H9 (cell line): Measurements from ENCODE around the gene POLN. TPM values are rescaled to one million over a fixed set of nuclear protein-coding genes. Genes with fewer than 3 reads are reported as not detected.
A peak's percentile ranks its signal among the peaks of the same experiment; 100 is the strongest.

Experiments
- DNase-seq: peaks from one replicate; pipeline ENCODE4 v3.0.0-alpha.2; 2017
- H2AFZ ChIP-seq: one replicate; pipeline ENCODE4 v1.6.1; 2013; ENCODE audit warnings: mild to moderate bottlenecking, low read length, control low read depth, moderate library complexity
- H2AK5ac ChIP-seq: 2 replicates; pipeline ENCODE4 v1.6.1; 2013; ENCODE audit warnings: low read length, control low read depth, mixed read lengths; ENCODE audit not compliant: insufficient read length
- H2BK120ac ChIP-seq: one replicate; pipeline ENCODE4 v1.6.1; 2013; ENCODE audit warnings: low read depth, mild to moderate bottlenecking, low read length, control low read depth, inconsistent platforms; ENCODE audit not compliant: poor library complexity, severe bottlenecking
- H2BK12ac ChIP-seq: 2 replicates; pipeline ENCODE4 v1.6.1; 2013; ENCODE audit warnings: low read length, control low read depth, mixed read lengths, low read depth; ENCODE audit not compliant: insufficient read length
- H2BK15ac ChIP-seq: 2 replicates; pipeline ENCODE4 v1.6.1; 2013; ENCODE audit warnings: low read depth, low read length, control low read depth
- H2BK20ac ChIP-seq: one replicate; pipeline ENCODE4 v1.6.1; 2013; ENCODE audit warnings: low read depth, mild to moderate bottlenecking, low read length, control low read depth, inconsistent platforms; ENCODE audit not compliant: poor library complexity, severe bottlenecking
- H2BK5ac ChIP-seq: 2 replicates; pipeline ENCODE4 v1.6.1; 2013; ENCODE audit warnings: low read length, control low read depth, mixed read lengths; ENCODE audit not compliant: insufficient read length
- H3K14ac ChIP-seq: 2 replicates; pipeline ENCODE4 v1.6.1; 2013; ENCODE audit warnings: low read length, control low read depth; ENCODE audit not compliant: insufficient read depth
- H3K18ac ChIP-seq: 2 replicates; pipeline ENCODE4 v1.6.1; 2013; ENCODE audit warnings: low read depth, mild to moderate bottlenecking, mixed read lengths, low read length, control low read depth; ENCODE audit not compliant: insufficient read length
- H3K23ac ChIP-seq: 2 replicates; pipeline ENCODE4 v1.6.1; 2013; ENCODE audit warnings: low read length, control low read depth, mixed read lengths, low read depth; ENCODE audit not compliant: insufficient read length
- H3K23me2 ChIP-seq: 2 replicates; pipeline ENCODE4 v1.6.1; 2013; ENCODE audit warnings: low read depth, mild to moderate bottlenecking, mixed read lengths, low read length, control low read depth; ENCODE audit not compliant: insufficient read length, poor library complexity, severe bottlenecking
- H3K27ac ChIP-seq: 2 replicates; pipeline ENCODE4 v1.5.1; 2013; ENCODE audit warnings: low read length, control low read depth, mixed read lengths, low read depth; ENCODE audit not compliant: insufficient read length
- H3K27me3 ChIP-seq: 2 replicates; pipeline ENCODE4 v1.6.1; 2013; ENCODE audit warnings: low read length, control low read depth, inconsistent platforms; ENCODE audit not compliant: insufficient read depth
- H3K4ac ChIP-seq: 2 replicates; pipeline ENCODE4 v1.6.1; 2013; ENCODE audit warnings: low read depth, mild to moderate bottlenecking, control low read depth, inconsistent platforms, low read length, moderate library complexity
- H3K4me1 ChIP-seq: 2 replicates; pipeline ENCODE4 v1.6.1; 2013; ENCODE audit warnings: low read length, control low read depth, inconsistent platforms; ENCODE audit not compliant: insufficient read depth
- H3K4me2 ChIP-seq: 2 replicates; pipeline ENCODE4 v1.6.1; 2013; ENCODE audit warnings: low read length, control low read depth, mixed read lengths; ENCODE audit not compliant: insufficient read length, insufficient read depth
- H3K56ac ChIP-seq: 2 replicates; pipeline ENCODE4 v1.6.1; 2013; ENCODE audit warnings: low read depth, mild to moderate bottlenecking, mixed read lengths, low read length, control low read depth; ENCODE audit not compliant: insufficient read length
- H3K79me1 ChIP-seq: 2 replicates; pipeline ENCODE4 v1.6.1; 2013; ENCODE audit warnings: low read depth, mild to moderate bottlenecking, moderate library complexity, low read length, control low read depth, inconsistent platforms; ENCODE audit not compliant: insufficient read depth, poor library complexity, severe bottlenecking
- H3K79me2 ChIP-seq: 2 replicates; pipeline ENCODE4 v1.6.1; 2013; ENCODE audit warnings: low read length, control low read depth, inconsistent platforms; ENCODE audit not compliant: insufficient read depth
- H3K9ac ChIP-seq: 2 replicates; pipeline ENCODE4 v1.6.1; 2013; ENCODE audit warnings: low read length, control low read depth, mixed read lengths; ENCODE audit not compliant: insufficient read length; ENCODE audit errors: extremely low read depth
- H3K9me3 ChIP-seq: one replicate; pipeline ENCODE4 v1.6.1; 2013; ENCODE audit warnings: low read depth, low read length, inconsistent platforms; ENCODE audit not compliant: control insufficient read depth
- H3T11ph ChIP-seq: one replicate; pipeline ENCODE4 v1.6.1; 2013; ENCODE audit warnings: mild to moderate bottlenecking, low read length, control low read depth, inconsistent platforms
- H4K20me1 ChIP-seq: one replicate; pipeline ENCODE4 v1.6.1; 2013; ENCODE audit not compliant: control insufficient read depth, insufficient read length, insufficient read depth
- H4K5ac ChIP-seq: 2 replicates; pipeline ENCODE4 v1.6.1; 2013; ENCODE audit warnings: low read depth, mild to moderate bottlenecking, mixed read lengths, low read length, control low read depth; ENCODE audit not compliant: insufficient read length
- H4K8ac ChIP-seq: replicated peaks from 2 replicates; pipeline ENCODE4 v1.6.1; 2013; ENCODE audit warnings: low read length, control low read depth, mixed read lengths, low read depth; ENCODE audit not compliant: insufficient read length
- H4K91ac ChIP-seq: 2 replicates; pipeline ENCODE4 v1.6.1; 2013; ENCODE audit warnings: low read depth, mild to moderate bottlenecking, moderate library complexity, mixed read lengths, low read length, control low read depth; ENCODE audit not compliant: insufficient read length
- H3K27ac Mint-ChIP-seq, 3 experiments: 2 replicates in 2 of 3; 3 replicates in 1 of 3; pipeline ENCODE4 v1.8.0; 2020 to 2021; ENCODE audit warnings: mixed read lengths in 3 of 3, mild to moderate bottlenecking in 1 of 3, moderate library complexity in 1 of 3
- H3K27me3 Mint-ChIP-seq: 2 replicates; pipeline ENCODE4 v1.8.0; 2021; ENCODE audit warnings: low read depth, mild to moderate bottlenecking, moderate library complexity, mixed read lengths
- H3K36me3 Mint-ChIP-seq, 3 experiments: 2 replicates in 2 of 3; 3 replicates in 1 of 3; pipeline ENCODE4 v1.8.0; 2020 to 2021; ENCODE audit warnings: low read depth in 3 of 3, mixed read lengths in 3 of 3; ENCODE audit not compliant: insufficient read depth in 1 of 3
- H3K4me1 Mint-ChIP-seq, 2 experiments: 2 replicates each; pipeline ENCODE4 v1.8.0; 2020; ENCODE audit warnings: mixed read lengths in 2 of 2
- H3K4me3 Mint-ChIP-seq, 2 experiments: 2 replicates in 1 of 2; 3 replicates in 1 of 2; pipeline ENCODE4 v1.8.0; 2020 to 2021; ENCODE audit warnings: mild to moderate bottlenecking in 2 of 2, mixed read lengths in 2 of 2, moderate library complexity in 1 of 2
- H3K9me3 Mint-ChIP-seq, 2 experiments: 2 replicates in 1 of 2; 3 replicates in 1 of 2; pipeline ENCODE4 v1.8.0; 2020; ENCODE audit warnings: mild to moderate bottlenecking in 2 of 2, mixed read lengths in 2 of 2, moderate library complexity in 1 of 2
- WGBS: extraction: QIAGEN DNeasy Blood & Tissue Kit; methylation state at CpG from one replicate; pipeline ENCODE4 v1.1.7; 2013; ENCODE audit warnings: missing lambda C conversion rate, low lambda C conversion rate, mixed read lengths; ENCODE audit not compliant: insufficient read length; ENCODE audit errors: extremely low coverage; 5-methylcytosine and 5-hydroxymethylcytosine counted together
- total RNA-seq: library from RNA; stranded (reverse); gene quantifications from 2 replicates; pipeline ENCODE4 v1.2.1, GENCODE V29; 2021
- TF ChIP-seq, protein P1 (sequence below): fragments of 200-600 bp; sonication (generic); conservative IDR thresholded peaks from 3 replicates; pipeline ENCODE4 v1.8.0; 2021; ENCODE audit warnings: antibody characterized with exemption, mild to moderate bottlenecking

The POLN gene
- total RNA-seq, 1 experiment from 2014 or later = 0.74 TPM

DNA sequence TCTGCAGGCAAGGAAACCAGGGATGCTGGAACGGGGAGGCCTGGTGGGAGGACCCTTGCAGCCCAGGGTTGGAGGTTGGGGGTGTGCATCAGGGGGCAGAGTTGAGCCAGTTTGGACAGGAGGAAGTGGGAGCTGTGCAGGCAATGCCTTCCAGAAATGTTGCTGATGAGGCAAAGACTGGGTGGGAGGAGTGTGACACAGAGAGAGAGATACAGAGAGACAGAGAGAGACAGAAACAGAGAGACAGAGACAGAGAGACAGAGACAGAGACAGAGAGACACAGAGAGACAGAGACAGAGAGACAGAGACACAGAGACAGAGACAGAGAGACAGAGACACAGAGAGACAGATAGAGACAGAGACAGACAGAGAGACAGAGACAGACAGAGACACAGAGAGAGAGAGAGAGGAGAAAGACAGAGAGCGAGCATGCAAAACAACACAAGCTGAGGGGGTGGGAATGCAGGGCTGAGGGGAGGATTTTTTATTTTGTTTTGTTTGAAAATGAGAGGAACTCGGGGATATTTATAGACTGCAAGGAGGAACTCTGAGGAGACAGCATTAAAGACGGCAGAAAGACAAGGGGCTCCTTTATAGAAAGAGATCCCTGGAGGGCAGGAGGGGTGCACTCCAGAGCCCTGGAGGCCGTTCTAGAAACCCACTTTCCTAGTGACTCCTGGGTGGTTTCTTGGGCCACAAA is 1.9 kb upstream of the POLN start:
- Histone ChIP-seq H3T11ph (no peak overlapping the region), H2AFZ (no peak overlapping the region), H3K27me3 (no peaks in the 10 kb centered on the region), H3K4me1 (no peaks in the 10 kb centered on the region), H3K79me1 (no peaks in the 10 kb centered on the region), H2BK5ac (no peak overlapping the region), H2BK15ac (no peak overlapping the region), H2BK120ac (no peak overlapping the region), H3K9me3 (no peaks in the 10 kb centered on the region), H2BK12ac (no peak overlapping the region), H3K4ac (no peak overlapping the region), H4K5ac (no peak overlapping the region), H3K56ac (no peak overlapping the region), H4K8ac (no peak overlapping the region), H3K18ac (no peak overlapping the region), H3K23me2 (peaks cover 3% of the 10 kb centered on the region), H4K91ac (no peak overlapping the region), H3K23ac (no peak overlapping the region), H3K79me2 (peaks cover 6% of the 10 kb centered on the region; the same call in 1 of the 2 replicates), H4K20me1 (no peaks in the 10 kb centered on the region), H3K27ac (no peak overlapping the region), H3K14ac (no peak overlapping the region), H3K9ac (no peak overlapping the region), H2BK20ac (no peak overlapping the region), H3K4me2 (no peak overlapping the region), H2AK5ac (no peak overlapping the region)
- Mint-ChIP-seq H3K27ac (no peak overlapping the region), H3K9me3 (peaks cover 13 to 17% of the 10 kb centered on the region in 2 experiments), H3K4me3 (no peak overlapping the region; a peak in 1 of 5 replicates), H3K36me3 (peaks cover 9 to 16% (median 12%) of the 10 kb centered on the region in 3 experiments; a peak in 6 of 7 replicates), H3K4me1 (peaks cover 19 to 29% of the 10 kb centered on the region in 2 experiments), H3K27me3 (peaks cover 5% of the 10 kb centered on the region)
- WGBS = no CpG with 5 or more reads among the region's 5 CpGs
- peak; percentile 31 for DNase-seq
- TF ChIP-seq, protein P1, sequence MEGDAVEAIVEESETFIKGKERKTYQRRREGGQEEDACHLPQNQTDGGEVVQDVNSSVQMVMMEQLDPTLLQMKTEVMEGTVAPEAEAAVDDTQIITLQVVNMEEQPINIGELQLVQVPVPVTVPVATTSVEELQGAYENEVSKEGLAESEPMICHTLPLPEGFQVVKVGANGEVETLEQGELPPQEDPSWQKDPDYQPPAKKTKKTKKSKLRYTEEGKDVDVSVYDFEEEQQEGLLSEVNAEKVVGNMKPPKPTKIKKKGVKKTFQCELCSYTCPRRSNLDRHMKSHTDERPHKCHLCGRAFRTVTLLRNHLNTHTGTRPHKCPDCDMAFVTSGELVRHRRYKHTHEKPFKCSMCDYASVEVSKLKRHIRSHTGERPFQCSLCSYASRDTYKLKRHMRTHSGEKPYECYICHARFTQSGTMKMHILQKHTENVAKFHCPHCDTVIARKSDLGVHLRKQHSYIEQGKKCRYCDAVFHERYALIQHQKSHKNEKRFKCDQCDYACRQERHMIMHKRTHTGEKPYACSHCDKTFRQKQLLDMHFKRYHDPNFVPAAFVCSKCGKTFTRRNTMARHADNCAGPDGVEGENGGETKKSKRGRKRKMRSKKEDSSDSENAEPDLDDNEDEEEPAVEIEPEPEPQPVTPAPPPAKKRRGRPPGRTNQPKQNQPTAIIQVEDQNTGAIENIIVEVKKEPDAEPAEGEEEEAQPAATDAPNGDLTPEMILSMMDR = no peak; the same call in 2 of the 3 replicates
